ENCODE measurements around the gene MREG.

Gene MREG

DNA sequence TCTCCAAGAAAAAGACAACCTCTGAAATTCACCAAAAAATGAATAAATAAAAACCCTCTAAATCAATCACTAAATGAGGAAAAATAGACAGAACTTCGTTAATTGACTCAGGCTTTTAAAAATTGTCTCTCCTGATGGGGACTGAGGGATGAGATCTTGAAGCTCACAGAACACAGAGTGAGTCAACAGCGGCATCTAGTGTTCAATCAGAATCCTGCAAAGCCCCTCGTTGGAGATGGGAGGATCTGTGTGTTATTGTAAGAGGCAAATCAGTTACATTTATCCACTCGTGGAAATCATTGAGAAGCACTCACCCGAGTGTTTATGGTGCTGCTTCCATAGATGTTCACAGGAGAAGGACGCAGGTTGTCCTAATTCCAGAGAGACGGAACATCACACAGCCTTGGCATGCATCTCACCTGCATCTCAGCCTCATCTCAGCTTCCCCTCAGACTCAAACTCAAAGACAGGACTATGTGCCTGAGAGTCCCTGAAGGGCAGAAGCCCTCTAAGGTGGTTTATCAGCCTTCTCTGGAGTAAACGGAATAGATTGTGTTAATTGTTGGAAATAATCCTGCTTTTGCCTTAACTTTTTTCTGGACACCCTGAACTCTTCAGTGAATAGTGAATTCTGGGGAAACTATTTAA, 82.0 kb downstream of the MREG start:
- TF ChIP-seq, protein P1, sequence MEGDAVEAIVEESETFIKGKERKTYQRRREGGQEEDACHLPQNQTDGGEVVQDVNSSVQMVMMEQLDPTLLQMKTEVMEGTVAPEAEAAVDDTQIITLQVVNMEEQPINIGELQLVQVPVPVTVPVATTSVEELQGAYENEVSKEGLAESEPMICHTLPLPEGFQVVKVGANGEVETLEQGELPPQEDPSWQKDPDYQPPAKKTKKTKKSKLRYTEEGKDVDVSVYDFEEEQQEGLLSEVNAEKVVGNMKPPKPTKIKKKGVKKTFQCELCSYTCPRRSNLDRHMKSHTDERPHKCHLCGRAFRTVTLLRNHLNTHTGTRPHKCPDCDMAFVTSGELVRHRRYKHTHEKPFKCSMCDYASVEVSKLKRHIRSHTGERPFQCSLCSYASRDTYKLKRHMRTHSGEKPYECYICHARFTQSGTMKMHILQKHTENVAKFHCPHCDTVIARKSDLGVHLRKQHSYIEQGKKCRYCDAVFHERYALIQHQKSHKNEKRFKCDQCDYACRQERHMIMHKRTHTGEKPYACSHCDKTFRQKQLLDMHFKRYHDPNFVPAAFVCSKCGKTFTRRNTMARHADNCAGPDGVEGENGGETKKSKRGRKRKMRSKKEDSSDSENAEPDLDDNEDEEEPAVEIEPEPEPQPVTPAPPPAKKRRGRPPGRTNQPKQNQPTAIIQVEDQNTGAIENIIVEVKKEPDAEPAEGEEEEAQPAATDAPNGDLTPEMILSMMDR (tag by site-specific recombination; IDR thresholded peaks at IDR 0.05): peak; percentile 74; the same call in 1 of the 2 replicates
- TF ChIP-seq ZNF202 (tag by site-specific recombination; IDR thresholded peaks at IDR 0.05; ENCODE audit: borderline replicate concordance) (no peak), GFI1B (tag by site-specific recombination; IDR thresholded peaks at IDR 0.05) (no peak), KLF7 (tag by site-specific recombination; IDR thresholded peaks at IDR 0.05; ENCODE audit: borderline replicate concordance) (no peak), ZNF335 (tag by site-specific recombination; conservative IDR thresholded peaks at IDR 0.05) (no peak), ZNF654 (tag by site-specific recombination; IDR thresholded peaks at IDR 0.05; ENCODE audit: low read depth) (peak; percentile 82), ZNF2 (tag by site-specific recombination; IDR thresholded peaks at IDR 0.05) (peak; percentile 58; the same call in 1 of the 2 replicates), SP3 (tag by site-specific recombination; IDR thresholded peaks at IDR 0.05) (no peak)
- TF ChIP-seq, protein P2, sequence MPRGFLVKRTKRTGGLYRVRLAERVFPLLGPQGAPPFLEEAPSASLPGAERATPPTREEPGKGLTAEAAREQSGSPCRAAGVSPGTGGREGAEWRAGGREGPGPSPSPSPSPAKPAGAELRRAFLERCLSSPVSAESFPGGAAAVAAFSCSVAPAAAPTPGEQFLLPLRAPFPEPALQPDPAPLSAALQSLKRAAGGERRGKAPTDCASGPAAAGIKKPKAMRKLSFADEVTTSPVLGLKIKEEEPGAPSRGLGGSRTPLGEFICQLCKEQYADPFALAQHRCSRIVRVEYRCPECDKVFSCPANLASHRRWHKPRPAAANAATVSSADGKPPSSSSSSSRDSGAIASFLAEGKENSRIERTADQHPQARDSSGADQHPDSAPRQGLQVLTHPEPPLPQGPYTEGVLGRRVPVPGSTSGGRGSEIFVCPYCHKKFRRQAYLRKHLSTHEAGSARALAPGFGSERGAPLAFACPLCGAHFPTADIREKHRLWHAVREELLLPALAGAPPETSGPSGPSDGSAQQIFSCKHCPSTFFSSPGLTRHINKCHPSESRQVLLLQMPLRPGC (tag by site-specific recombination; IDR thresholded peaks at IDR 0.05): no peak
- TF ChIP-seq, protein P3, sequence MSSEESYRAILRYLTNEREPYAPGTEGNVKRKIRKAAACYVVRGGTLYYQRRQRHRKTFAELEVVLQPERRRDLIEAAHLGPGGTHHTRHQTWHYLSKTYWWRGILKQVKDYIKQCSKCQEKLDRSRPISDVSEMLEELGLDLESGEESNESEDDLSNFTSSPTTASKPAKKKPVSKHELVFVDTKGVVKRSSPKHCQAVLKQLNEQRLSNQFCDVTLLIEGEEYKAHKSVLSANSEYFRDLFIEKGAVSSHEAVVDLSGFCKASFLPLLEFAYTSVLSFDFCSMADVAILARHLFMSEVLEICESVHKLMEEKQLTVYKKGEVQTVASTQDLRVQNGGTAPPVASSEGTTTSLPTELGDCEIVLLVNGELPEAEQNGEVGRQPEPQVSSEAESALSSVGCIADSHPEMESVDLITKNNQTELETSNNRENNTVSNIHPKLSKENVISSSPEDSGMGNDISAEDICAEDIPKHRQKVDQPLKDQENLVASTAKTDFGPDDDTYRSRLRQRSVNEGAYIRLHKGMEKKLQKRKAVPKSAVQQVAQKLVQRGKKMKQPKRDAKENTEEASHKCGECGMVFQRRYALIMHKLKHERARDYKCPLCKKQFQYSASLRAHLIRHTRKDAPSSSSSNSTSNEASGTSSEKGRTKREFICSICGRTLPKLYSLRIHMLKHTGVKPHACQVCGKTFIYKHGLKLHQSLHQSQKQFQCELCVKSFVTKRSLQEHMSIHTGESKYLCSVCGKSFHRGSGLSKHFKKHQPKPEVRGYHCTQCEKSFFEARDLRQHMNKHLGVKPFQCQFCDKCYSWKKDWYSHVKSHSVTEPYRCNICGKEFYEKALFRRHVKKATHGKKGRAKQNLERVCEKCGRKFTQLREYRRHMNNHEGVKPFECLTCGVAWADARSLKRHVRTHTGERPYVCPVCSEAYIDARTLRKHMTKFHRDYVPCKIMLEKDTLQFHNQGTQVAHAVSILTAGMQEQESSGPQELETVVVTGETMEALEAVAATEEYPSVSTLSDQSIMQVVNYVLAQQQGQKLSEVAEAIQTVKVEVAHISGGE (tag by site-specific recombination; conservative IDR thresholded peaks at IDR 0.05; ENCODE audit: low read depth): no peak
- TF ChIP-seq, protein P4, sequence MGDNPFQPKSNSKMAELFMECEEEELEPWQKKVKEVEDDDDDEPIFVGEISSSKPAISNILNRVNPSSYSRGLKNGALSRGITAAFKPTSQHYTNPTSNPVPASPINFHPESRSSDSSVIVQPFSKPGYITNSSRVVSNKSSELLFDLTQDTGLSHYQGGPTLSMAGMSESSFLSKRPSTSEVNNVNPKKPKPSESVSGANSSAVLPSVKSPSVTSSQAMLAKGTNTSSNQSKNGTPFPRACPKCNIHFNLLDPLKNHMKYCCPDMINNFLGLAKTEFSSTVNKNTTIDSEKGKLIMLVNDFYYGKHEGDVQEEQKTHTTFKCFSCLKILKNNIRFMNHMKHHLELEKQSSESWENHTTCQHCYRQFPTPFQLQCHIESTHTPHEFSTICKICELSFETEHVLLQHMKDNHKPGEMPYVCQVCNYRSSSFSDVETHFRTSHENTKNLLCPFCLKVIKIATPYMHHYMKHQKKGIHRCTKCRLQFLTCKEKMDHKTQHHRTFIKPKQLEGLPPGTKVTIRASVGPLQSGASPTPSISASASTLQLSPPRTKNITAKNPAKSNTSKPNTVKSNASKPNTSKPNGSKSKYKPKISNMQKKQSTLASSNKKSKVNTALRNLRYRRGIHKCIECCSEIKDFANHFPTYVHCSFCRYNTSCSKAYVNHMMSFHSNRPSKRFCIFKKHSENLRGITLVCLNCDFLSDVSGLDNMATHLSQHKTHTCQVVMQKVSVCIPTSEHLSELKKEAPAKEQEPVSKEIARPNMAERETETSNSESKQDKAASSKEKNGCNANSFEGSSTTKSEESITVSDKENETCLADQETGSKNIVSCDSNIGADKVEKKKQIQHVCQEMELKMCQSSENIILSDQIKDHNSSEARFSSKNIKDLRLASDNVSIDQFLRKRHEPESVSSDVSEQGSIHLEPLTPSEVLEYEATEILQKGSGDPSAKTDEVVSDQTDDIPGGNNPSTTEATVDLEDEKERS (tag by site-specific recombination; IDR thresholded peaks at IDR 0.05): no peak
- CTCF ChIA-PET: interaction anchor here (0.5 to 1.8 kb wide), 21 partner anchors 9 to 1579 kb away, joined by 3 to 6 read pairs (median 3); no protein-coding TSS in a partner anchor
- Histone ChIP-seq H3K36me3 (ENCODE audit: control insufficient read depth in 2 of 2, insufficient read depth in 1 of 2, low read length in 2 of 2) (no peaks in the 10 kb centered on the region), H3K27ac (ENCODE audit: extremely low read depth, low read depth, low read length) (no peak overlapping the region), H3K9me3 (ENCODE audit: control insufficient read depth, insufficient read depth, low read depth, low read length) (no peaks in the 10 kb centered on the region), H3K4me3 (ENCODE audit: low read depth, low read length) (no peak overlapping the region), H3K4me1 (ENCODE audit: control insufficient read depth, insufficient read depth, low read length) (no peaks in the 10 kb centered on the region)
- POLR2A ChIA-PET: no interaction called here

DNA sequence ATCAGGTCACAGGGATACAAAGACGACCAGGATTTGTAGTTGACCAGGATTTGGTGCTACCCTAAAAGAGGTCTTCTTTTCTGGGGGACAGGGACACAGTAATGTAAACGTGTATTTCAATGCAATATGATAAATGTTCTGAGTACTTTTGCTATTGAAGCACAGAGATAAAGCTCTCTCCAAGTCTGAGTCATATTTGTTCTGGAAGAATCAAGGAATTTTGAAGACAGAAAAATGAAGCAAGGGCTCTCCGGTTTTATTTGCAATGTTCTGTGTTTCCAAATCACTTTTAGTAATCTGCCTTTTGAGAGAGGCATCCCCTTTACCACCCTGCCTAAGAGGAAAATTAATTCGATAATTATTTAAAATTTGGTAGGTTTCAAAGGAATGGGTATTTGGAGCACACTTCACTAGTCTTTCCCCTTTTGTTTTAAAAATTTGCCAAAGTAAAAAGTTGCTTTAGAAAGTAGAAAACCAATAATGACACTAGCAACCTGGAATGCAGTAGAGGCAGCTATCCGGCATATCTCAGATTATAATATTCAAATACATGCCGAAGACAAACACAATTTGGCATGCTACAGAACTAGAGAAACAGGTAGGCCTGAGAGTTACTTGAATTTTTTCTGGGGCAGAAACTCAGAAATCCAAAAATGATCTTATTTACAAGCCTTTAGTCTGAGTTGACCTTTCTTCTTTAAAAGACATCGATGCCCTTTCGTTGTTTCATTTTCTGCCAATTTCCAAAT, 82.7 kb downstream of the MREG start:
- no peaks in the 10 kb centered on the region for H3K4me1 ChIP-seq (ENCODE audit: control insufficient read depth, insufficient read depth, low read length)
- CTCF ChIA-PET: interaction anchor here (0.5 to 1.8 kb wide), 22 partner anchors 8 to 1578 kb away, joined by 3 to 6 read pairs (median 3); no protein-coding TSS in a partner anchor
- POLR2A ChIA-PET: no interaction called here
- H3K27ac ChIP-seq (ENCODE audit: extremely low read depth, low read depth, low read length): no peak overlapping the region
- no peaks in the 10 kb centered on the region for H3K36me3 ChIP-seq (ENCODE audit: control insufficient read depth in 2 of 2, insufficient read depth in 1 of 2, low read length in 2 of 2)
- no peak overlapping the region for H3K4me3 ChIP-seq (ENCODE audit: low read depth, low read length)
- H3K9me3 ChIP-seq (ENCODE audit: control insufficient read depth, insufficient read depth, low read depth, low read length): no peaks in the 10 kb centered on the region
- no peak for TF ChIP-seq HOXC10 (CRISPR knock-in tag; IDR thresholded peaks at IDR 0.05)
- no peak for TF ChIP-seq KLF16 (tag by site-specific recombination; IDR thresholded peaks at IDR 0.05)
- TF ChIP-seq, protein P5, sequence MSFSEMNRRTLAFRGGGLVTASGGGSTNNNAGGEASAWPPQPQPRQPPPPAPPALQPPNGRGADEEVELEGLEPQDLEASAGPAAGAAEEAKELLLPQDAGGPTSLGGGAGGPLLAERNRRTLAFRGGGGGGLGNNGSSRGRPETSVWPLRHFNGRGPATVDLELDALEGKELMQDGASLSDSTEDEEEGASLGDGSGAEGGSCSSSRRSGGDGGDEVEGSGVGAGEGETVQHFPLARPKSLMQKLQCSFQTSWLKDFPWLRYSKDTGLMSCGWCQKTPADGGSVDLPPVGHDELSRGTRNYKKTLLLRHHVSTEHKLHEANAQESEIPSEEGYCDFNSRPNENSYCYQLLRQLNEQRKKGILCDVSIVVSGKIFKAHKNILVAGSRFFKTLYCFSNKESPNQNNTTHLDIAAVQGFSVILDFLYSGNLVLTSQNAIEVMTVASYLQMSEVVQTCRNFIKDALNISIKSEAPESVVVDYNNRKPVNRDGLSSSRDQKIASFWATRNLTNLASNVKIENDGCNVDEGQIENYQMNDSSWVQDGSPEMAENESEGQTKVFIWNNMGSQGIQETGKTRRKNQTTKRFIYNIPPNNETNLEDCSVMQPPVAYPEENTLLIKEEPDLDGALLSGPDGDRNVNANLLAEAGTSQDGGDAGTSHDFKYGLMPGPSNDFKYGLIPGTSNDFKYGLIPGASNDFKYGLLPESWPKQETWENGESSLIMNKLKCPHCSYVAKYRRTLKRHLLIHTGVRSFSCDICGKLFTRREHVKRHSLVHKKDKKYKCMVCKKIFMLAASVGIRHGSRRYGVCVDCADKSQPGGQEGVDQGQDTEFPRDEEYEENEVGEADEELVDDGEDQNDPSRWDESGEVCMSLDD (tag by site-specific recombination; IDR thresholded peaks at IDR 0.05): no peak
- no peak for TF ChIP-seq ZNF776 (tag by site-specific recombination; IDR thresholded peaks at IDR 0.05; ENCODE audit: borderline replicate concordance)
- no peak for TF ChIP-seq SP7 (tag by site-specific recombination; IDR thresholded peaks at IDR 0.05)
- no peak for TF ChIP-seq ZNF560 (tag by site-specific recombination; IDR thresholded peaks at IDR 0.05; ENCODE audit: borderline replicate concordance)
- TF ChIP-seq ZNF561 (tag by site-specific recombination; IDR thresholded peaks at IDR 0.05; ENCODE audit: borderline replicate concordance): no peak
- TF ChIP-seq ZNF184 (tag by site-specific recombination; IDR thresholded peaks at IDR 0.05): no peak

All from HEK293 (cell line).